ENCODE results near the gene ATP5F1D. TPM values are rescaled to one million over a fixed set of nuclear protein-coding genes. Genes with fewer than 3 reads are reported as not detected.

The ATP5F1D gene
- total and polyA plus RNA-seq, 2 of the 13 experiments (the other 11 are each of a cell fraction or from before 2014, with no cell fraction given): 39.4 to 78.7 TPM

DNA sequence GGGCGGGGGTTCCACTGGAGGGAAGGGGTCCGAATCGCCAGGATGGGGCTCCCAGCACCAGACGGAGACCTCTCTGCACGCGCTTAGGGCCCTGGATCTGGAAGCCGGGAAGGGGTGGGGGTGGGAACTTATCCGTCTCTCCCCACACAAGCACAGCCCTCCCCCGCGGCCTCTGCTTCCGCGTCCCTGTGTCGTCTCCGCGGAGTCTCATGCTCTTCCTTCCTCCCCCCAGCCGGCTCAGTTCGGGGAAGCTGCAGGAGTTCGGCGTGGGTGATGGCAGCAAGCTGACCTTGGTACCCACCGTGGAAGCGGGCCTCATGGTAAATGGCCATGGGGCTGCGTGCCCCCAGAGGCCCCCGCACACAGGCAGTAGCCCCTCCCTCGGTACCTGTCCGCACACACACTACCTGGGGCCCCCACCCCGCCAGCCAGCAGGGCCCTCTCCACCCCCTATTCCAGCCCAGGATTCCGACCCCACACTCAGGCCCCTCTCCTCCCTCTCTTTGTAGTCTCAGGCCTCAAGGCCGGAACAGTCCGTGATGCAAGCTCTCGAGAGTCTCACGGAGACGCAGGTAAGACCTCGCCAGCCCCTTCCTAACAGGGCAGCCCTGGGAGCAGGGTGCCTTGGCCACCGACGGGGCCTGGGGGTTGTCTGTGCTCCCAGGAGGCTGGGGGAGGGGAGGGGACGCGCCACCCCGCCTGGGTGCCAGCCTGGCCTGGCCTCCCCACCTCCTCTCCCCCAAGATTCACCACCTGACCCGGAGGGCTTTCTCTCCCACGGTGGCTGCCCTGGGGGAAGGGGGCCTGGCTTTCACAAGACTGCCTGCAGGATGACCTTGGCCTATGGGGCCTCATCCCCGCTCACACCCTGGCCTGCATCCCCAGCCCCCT, 10.0 kb downstream of the ATP5F1D start (continued):
- TF ChIP-seq CBFB (CRISPR knock-in tag; IDR thresholded peaks at IDR 0.05) (no peak; the same call in none of the 2 replicates), ZNF850 (CRISPR knock-in tag; conservative IDR thresholded peaks at IDR 0.05) (no peak), BRD4 (CRISPR knock-in tag; IDR thresholded peaks at IDR 0.05) (peak; percentile 22; the same call in 1 of the 2 replicates), NAIF1 (CRISPR knock-in tag; IDR thresholded peaks at IDR 0.05; ENCODE audit: borderline replicate concordance) (no peak), SAFB2 (CRISPR knock-in tag; IDR thresholded peaks at IDR 0.05; ENCODE audit: borderline replicate concordance, low read depth) (no peak), ZNF136 (CRISPR knock-in tag; IDR thresholded peaks at IDR 0.05; ENCODE audit: low read depth) (no peak), TMF1 (CRISPR knock-in tag; IDR thresholded peaks at IDR 0.05; ENCODE audit: low read depth) (no peak), ZNF317 (CRISPR knock-in tag; IDR thresholded peaks at IDR 0.05) (no peak), ZNF790 (CRISPR knock-in tag; IDR thresholded peaks at IDR 0.05; ENCODE audit: borderline replicate concordance) (peak; percentile 73; the same call in 1 of the 2 replicates), TBX3 (IDR thresholded peaks at IDR 0.05; ENCODE audit: borderline replicate concordance) (no peak), RFX5 (IDR thresholded peaks at IDR 0.05; ENCODE audit: low read depth, low read length) (no peak)
- TF ChIP-seq, protein P1, sequence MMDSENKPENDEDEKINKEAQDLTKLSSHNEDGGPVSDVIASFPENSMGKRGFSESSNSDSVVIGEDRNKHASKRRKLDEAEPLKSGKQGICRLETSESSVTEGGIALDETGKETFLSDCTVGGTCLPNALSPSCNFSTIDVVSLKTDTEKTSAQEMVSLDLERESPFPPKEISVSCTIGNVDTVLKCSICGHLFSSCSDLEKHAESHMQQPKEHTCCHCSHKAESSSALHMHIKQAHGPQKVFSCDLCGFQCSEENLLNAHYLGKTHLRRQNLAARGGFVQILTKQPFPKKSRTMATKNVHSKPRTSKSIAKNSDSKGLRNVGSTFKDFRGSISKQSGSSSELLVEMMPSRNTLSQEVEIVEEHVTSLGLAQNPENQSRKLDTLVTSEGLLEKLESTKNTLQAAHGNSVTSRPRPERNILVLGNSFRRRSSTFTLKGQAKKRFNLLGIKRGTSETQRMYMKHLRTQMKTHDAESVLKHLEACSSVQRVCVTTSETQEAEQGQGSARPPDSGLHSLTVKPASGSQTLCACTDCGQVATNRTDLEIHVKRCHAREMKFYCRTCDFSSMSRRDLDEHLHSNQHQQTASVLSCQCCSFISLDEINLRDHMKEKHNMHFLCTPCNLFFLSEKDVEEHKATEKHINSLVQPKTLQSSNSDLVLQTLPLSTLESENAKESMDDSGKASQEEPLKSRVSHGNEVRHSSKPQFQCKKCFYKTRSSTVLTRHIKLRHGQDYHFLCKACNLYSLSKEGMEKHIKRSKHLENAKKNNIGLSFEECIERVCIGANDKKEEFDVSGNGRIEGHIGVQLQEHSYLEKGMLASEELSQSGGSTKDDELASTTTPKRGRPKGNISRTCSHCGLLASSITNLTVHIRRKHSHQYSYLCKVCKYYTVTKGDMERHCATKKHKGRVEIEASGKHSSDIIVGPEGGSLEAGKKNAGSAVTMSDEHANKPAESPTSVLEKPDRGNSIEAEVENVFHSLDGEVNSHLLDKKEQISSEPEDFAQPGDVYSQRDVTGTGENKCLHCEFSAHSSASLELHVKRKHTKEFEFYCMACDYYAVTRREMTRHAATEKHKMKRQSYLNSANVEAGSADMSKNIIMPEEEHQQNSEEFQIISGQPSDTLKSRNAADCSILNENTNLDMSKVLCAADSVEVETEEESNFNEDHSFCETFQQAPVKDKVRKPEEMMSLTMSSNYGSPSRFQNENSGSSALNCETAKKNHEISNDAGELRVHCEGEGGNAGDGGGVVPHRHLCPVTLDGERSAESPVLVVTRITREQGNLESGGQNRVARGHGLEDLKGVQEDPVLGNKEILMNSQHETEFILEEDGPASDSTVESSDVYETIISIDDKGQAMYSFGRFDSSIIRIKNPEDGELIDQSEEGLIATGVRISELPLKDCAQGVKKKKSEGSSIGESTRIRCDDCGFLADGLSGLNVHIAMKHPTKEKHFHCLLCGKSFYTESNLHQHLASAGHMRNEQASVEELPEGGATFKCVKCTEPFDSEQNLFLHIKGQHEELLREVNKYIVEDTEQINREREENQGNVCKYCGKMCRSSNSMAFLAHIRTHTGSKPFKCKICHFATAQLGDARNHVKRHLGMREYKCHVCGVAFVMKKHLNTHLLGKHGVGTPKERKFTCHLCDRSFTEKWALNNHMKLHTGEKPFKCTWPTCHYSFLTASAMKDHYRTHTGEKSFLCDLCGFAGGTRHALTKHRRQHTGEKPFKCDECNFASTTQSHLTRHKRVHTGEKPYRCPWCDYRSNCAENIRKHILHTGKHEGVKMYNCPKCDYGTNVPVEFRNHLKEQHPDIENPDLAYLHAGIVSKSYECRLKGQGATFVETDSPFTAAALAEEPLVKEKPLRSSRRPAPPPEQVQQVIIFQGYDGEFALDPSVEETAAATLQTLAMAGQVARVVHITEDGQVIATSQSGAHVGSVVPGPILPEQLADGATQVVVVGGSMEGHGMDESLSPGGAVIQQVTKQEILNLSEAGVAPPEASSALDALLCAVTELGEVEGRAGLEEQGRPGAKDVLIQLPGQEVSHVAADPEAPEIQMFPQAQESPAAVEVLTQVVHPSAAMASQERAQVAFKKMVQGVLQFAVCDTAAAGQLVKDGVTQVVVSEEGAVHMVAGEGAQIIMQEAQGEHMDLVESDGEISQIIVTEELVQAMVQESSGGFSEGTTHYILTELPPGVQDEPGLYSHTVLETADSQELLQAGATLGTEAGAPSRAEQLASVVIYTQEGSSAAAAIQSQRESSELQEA (CRISPR knock-in tag; IDR thresholded peaks at IDR 0.05; ENCODE audit: not compliant biosample characterization): no peak
- TF ChIP-seq, protein P2, sequence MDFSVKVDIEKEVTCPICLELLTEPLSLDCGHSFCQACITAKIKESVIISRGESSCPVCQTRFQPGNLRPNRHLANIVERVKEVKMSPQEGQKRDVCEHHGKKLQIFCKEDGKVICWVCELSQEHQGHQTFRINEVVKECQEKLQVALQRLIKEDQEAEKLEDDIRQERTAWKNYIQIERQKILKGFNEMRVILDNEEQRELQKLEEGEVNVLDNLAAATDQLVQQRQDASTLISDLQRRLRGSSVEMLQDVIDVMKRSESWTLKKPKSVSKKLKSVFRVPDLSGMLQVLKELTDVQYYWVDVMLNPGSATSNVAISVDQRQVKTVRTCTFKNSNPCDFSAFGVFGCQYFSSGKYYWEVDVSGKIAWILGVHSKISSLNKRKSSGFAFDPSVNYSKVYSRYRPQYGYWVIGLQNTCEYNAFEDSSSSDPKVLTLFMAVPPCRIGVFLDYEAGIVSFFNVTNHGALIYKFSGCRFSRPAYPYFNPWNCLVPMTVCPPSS (IDR thresholded peaks at IDR 0.05): no peak
- TF ChIP-seq, protein P3, sequence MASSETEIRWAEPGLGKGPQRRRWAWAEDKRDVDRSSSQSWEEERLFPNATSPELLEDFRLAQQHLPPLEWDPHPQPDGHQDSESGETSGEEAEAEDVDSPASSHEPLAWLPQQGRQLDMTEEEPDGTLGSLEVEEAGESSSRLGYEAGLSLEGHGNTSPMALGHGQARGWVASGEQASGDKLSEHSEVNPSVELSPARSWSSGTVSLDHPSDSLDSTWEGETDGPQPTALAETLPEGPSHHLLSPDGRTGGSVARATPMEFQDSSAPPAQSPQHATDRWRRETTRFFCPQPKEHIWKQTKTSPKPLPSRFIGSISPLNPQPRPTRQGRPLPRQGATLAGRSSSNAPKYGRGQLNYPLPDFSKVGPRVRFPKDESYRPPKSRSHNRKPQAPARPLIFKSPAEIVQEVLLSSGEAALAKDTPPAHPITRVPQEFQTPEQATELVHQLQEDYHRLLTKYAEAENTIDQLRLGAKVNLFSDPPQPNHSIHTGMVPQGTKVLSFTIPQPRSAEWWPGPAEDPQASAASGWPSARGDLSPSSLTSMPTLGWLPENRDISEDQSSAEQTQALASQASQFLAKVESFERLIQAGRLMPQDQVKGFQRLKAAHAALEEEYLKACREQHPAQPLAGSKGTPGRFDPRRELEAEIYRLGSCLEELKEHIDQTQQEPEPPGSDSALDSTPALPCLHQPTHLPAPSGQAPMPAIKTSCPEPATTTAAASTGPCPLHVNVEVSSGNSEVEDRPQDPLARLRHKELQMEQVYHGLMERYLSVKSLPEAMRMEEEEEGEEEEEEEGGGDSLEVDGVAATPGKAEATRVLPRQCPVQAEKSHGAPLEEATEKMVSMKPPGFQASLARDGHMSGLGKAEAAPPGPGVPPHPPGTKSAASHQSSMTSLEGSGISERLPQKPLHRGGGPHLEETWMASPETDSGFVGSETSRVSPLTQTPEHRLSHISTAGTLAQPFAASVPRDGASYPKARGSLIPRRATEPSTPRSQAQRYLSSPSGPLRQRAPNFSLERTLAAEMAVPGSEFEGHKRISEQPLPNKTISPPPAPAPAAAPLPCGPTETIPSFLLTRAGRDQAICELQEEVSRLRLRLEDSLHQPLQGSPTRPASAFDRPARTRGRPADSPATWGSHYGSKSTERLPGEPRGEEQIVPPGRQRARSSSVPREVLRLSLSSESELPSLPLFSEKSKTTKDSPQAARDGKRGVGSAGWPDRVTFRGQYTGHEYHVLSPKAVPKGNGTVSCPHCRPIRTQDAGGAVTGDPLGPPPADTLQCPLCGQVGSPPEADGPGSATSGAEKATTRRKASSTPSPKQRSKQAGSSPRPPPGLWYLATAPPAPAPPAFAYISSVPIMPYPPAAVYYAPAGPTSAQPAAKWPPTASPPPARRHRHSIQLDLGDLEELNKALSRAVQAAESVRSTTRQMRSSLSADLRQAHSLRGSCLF (CRISPR knock-in tag; IDR thresholded peaks at IDR 0.05; ENCODE audit: borderline replicate concordance): no peak

All from HepG2 (cell line).